K562 (cell line): Measurements from ENCODE around the gene RGS13. TPM values are rescaled to one million over a fixed set of nuclear protein-coding genes. Genes with fewer than 3 reads are reported as not detected.

Experiments used
- ATAC-seq: fragments of 200-7000 bp; cut with Tn5 transposase; 3 replicates; pipeline ENCODE4 v1.9.1; 2020; ENCODE audit warnings: moderate library complexity
- BruUV-seq: library from RNA; stranded (reverse); fragments of 400-500 nt; replicated peaks from 2 replicates; lab custom pipeline; 2021; lab: Mats Ljungman, UMichigan
- CTCF ChIA-PET: fragments of 300-600 bp; formaldehyde crosslinking; extraction: SDS; loops from one replicate; lab custom pipeline; 2021; ENCODE audit warnings: low intra/inter-chr PET ratio; lab: Yijun Ruan, JAX
- POLR2A ChIA-PET: fragments of 300-600, 350-650 bp; sonication (Branson Sonifier 250); formaldehyde crosslinking; extraction: SDS; loops from one replicate; lab custom pipeline; 2021; ENCODE audit warnings: antibody characterized with exemption, inconsistent platforms; lab: Yijun Ruan, JAX
- DNase-seq, 4 experiments: peaks; one replicate each; pipeline versions ENCODE4 v3.0.0 to v3.0.0-alpha.2; 2011 to 2018; ENCODE audit warnings: low spot score in 3 of 4, mixed read lengths in 3 of 4; ENCODE audit errors: extremely low read depth in 1 of 4
- FAIRE-seq: peaks from 2 replicates; lab custom pipeline; 2011; peaks lifted over from hg19 to GRCh38; lab: Jason Lieb, UNC
- H2AFZ ChIP-seq: 2 replicates; pipeline ENCODE4 v1.6.0; 2011; ENCODE audit warnings: low read depth, low read length, control low read depth, inconsistent platforms
- H3K27ac ChIP-seq: fragments of 200-600 bp; 3 replicates; pipeline ENCODE4 v1.8.0; 2011; ENCODE audit warnings: low read depth, mild to moderate bottlenecking, control low read depth, inconsistent platforms, low read length, moderate library complexity, mixed read lengths; ENCODE audit errors: extremely low read depth
- H3K27me3 ChIP-seq, 2 experiments: fragments of 300-600 bp in 1 of 2; 2 replicates in 1 of 2; 3 replicates in 1 of 2; pipeline versions ENCODE4 v1.6.0 to v1.8.0; 2011; ENCODE audit warnings: inconsistent platforms in 2 of 2, low read length in 2 of 2, mild to moderate bottlenecking in 1 of 2, mixed read lengths in 1 of 2, moderate library complexity in 1 of 2; ENCODE audit not compliant: control insufficient read depth in 2 of 2, insufficient read depth in 2 of 2
- H3K36me3 ChIP-seq: fragments of 300-600 bp; 3 replicates; pipeline ENCODE4 v1.8.0; 2011; ENCODE audit warnings: mild to moderate bottlenecking, low read length, inconsistent platforms; ENCODE audit not compliant: control insufficient read depth, insufficient read depth
- H3K4me1 ChIP-seq, 2 experiments: fragments of 200-600 bp in 1 of 2; replicated peaks in 1 of 2; 2 replicates in 1 of 2; 3 replicates in 1 of 2; pipeline versions ENCODE4 v1.5.1 to v1.8.0; 2011; ENCODE audit warnings: inconsistent platforms in 2 of 2, low read length in 2 of 2, mild to moderate bottlenecking in 1 of 2, mixed read lengths in 1 of 2, moderate library complexity in 1 of 2; ENCODE audit not compliant: control insufficient read depth in 2 of 2, insufficient read depth in 2 of 2
- H3K4me2 ChIP-seq: 2 replicates; pipeline ENCODE4 v1.6.1; 2011; ENCODE audit warnings: low read length, control low read depth, inconsistent platforms, mixed read lengths; ENCODE audit not compliant: insufficient read depth
- H3K4me3 ChIP-seq: fragments of 200-600 bp; sonication (generic), shearing (Covaris generic); 2 replicates; pipeline ENCODE4 v1.5.1; 2016; ENCODE audit warnings: control low read depth, inconsistent platforms
- H3K79me2 ChIP-seq: fragments of 200-600 bp; 3 replicates; pipeline ENCODE4 v1.8.0; 2011; ENCODE audit warnings: low read length, inconsistent platforms; ENCODE audit not compliant: control insufficient read depth, insufficient read depth
- H3K9ac ChIP-seq, 2 experiments: 2 replicates each; pipeline versions ENCODE4 v1.6.0 to v1.6.1; 2011; ENCODE audit warnings: low read depth in 2 of 2, low read length in 2 of 2, control low read depth in 1 of 2, inconsistent platforms in 1 of 2, mild to moderate bottlenecking in 1 of 2, mixed read lengths in 1 of 2; ENCODE audit not compliant: insufficient read depth in 1 of 2
- H3K9me1 ChIP-seq: one replicate; pipeline ENCODE4 v1.6.0; 2011; ENCODE audit warnings: inconsistent platforms, mild to moderate bottlenecking, low read length, moderate library complexity; ENCODE audit not compliant: control insufficient read depth, insufficient read depth
- H3K9me3 ChIP-seq: replicated peaks from 2 replicates; pipeline ENCODE4 v1.5.1; 2011; ENCODE audit warnings: low read depth, low read length, inconsistent platforms; ENCODE audit not compliant: control insufficient read depth, insufficient read depth
- H4K20me1 ChIP-seq: replicated peaks from 2 replicates; pipeline ENCODE4 v1.6.1; 2011; ENCODE audit warnings: low read length, inconsistent platforms, mixed read lengths; ENCODE audit not compliant: control insufficient read depth, insufficient read depth
- CHCHD3 ChIP-seq: fragments of 250-450 bp; sonication (Bioruptor Pico); IDR thresholded peaks from 2 replicates; pipeline ENCODE4 v2.1.2; 2022; ENCODE audit warnings: mild to moderate bottlenecking
- HBP1 ChIP-seq: fragments of 450-650 bp; formaldehyde crosslinking; IDR thresholded peaks from 2 replicates; pipeline ENCODE4 v1.4.0; 2022; ENCODE audit warnings: missing genetic modification characterization
- SAFB2 ChIP-seq: fragments of 200-400 bp; formaldehyde crosslinking; IDR thresholded peaks from 2 replicates; pipeline ENCODE4 v1.6.1; 2018; ENCODE audit warnings: borderline replicate concordance, low read length, low read depth, moderate library complexity; ENCODE audit not compliant: severe bottlenecking
- TAL1 ChIP-seq: fragments of 450-650 bp; IDR thresholded peaks from 2 replicates; pipeline ENCODE4 v1.6.1; 2016; ENCODE audit warnings: mild to moderate bottlenecking
- ZZZ3 ChIP-seq: fragments of 450-650 bp; IDR thresholded peaks from 2 replicates; pipeline ENCODE4 v1.6.1; 2016; ENCODE audit warnings: antibody characterized with exemption, mild to moderate bottlenecking, moderate library complexity
- WGBS: fragments of 100-300 bp; shearing (Covaris generic); methylation state at CpG from one replicate; pipeline ENCODE4 v1.1.6; 2016; ENCODE audit warnings: low coverage, mixed read lengths; ENCODE audit not compliant: insufficient coverage; ENCODE audit errors: missing lambda C conversion rate; 5-methylcytosine and 5-hydroxymethylcytosine counted together
- in situ Hi-C: fragments of 300-500 bp; cut with MboI; formaldehyde crosslinking; loops from 4 replicates; pipeline ENCODE4 v1.15.0; 2018; ENCODE audit warnings: inconsistent platforms, mixed read lengths
- intact Hi-C: fragments of 100-400 bp; cut with micrococcal nuclease; formaldehyde crosslinking; loops from 2 replicates; pipeline ENCODE4 v1.14.2; 2022
- polyA plus RNA-seq, 8 experiments: library from polyadenylated mRNA; depleted of rRNA in 4 of 8; stranded (reverse) in 5 of 8; unstranded in 3 of 8; fragments of >200 nt; fragmentation: Nextera tagmentation in 2 of 8; fragmentation: Illumina TruSeq in 1 of 8; extraction: Ambion mirVana in 2 of 8; extraction: Trizol in 1 of 8; gene quantifications; 2 replicates each; pipeline versions ENCODE4 v1.2.1 to v1.2.3, GENCODE V29; 2011 to 2014; ENCODE audit warnings: inconsistent platforms in 1 of 8, missing spikeins in 1 of 8
- total RNA-seq, 7 experiments: library from RNA; depleted of rRNA in 6 of 7; stranded (reverse); fragments of >200 nt in 6 of 7; fragmentation: Illumina TruSeq in 2 of 7; extraction: Trizol in 2 of 7; gene quantifications; 2 replicates each; pipeline versions ENCODE4 v1.2.1 to v1.2.3, GENCODE V29; 2011 to 2021; ENCODE audit warnings: low replicate concordance in 1 of 7
- TF ChIP-seq, protein P1 (sequence below): sonication (generic); formaldehyde crosslinking; IDR thresholded peaks from 2 replicates; pipeline ENCODE4 v1.8.0; 2022; ENCODE audit warnings: missing genetic modification reagents, mild to moderate bottlenecking, borderline replicate concordance
- TF ChIP-seq, protein P2 (sequence below): fragments of 250-450 bp; sonication (Bioruptor Pico); IDR thresholded peaks from 2 replicates; pipeline ENCODE4 v1.5.0; 2021

RGS13 gene
- total and polyA plus RNA-seq, 9 of the 15 experiments (the other 6 are each of a cell fraction or from before 2014, with no cell fraction given): not detected

DNA sequence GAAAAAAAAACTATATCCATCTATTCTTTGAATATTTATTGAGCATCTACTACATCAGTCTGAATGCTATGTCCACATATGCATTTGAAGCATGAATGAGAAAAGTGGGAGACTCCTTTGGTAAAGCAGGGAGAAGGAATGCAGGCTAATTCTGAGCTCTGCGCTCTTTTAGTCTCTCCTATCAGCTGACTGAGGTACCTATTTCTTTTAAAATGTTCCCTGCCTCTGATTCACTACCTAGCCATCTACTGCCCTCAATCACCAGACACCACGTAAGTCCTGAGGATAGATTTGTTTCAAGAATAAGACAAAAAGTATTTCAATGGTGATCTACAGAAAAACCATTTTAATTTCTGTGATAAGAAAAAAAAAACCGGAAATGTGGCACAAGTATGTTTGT is 3.8 kb upstream of the RGS13 start (continued):
- TF ChIP-seq, protein P1, sequence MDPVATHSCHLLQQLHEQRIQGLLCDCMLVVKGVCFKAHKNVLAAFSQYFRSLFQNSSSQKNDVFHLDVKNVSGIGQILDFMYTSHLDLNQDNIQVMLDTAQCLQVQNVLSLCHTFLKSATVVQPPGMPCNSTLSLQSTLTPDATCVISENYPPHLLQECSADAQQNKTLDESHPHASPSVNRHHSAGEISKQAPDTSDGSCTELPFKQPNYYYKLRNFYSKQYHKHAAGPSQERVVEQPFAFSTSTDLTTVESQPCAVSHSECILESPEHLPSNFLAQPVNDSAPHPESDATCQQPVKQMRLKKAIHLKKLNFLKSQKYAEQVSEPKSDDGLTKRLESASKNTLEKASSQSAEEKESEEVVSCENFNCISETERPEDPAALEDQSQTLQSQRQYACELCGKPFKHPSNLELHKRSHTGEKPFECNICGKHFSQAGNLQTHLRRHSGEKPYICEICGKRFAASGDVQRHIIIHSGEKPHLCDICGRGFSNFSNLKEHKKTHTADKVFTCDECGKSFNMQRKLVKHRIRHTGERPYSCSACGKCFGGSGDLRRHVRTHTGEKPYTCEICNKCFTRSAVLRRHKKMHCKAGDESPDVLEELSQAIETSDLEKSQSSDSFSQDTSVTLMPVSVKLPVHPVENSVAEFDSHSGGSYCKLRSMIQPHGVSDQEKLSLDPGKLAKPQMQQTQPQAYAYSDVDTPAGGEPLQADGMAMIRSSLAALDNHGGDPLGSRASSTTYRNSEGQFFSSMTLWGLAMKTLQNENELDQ (CRISPR knock-in tag): no peak
- TF ChIP-seq CHCHD3 (no peak), TAL1 (no peak), SAFB2 (no peak)
- TF ChIP-seq, protein P2, sequence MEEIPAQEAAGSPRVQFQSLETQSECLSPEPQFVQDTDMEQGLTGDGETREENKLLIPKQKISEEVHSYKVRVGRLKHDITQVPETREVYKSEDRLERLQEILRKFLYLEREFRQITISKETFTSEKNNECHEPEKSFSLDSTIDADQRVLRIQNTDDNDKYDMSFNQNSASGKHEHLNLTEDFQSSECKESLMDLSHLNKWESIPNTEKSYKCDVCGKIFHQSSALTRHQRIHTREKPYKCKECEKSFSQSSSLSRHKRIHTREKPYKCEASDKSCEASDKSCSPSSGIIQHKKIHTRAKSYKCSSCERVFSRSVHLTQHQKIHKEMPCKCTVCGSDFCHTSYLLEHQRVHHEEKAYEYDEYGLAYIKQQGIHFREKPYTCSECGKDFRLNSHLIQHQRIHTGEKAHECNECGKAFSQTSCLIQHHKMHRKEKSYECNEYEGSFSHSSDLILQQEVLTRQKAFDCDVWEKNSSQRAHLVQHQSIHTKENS: no peak

DNA sequence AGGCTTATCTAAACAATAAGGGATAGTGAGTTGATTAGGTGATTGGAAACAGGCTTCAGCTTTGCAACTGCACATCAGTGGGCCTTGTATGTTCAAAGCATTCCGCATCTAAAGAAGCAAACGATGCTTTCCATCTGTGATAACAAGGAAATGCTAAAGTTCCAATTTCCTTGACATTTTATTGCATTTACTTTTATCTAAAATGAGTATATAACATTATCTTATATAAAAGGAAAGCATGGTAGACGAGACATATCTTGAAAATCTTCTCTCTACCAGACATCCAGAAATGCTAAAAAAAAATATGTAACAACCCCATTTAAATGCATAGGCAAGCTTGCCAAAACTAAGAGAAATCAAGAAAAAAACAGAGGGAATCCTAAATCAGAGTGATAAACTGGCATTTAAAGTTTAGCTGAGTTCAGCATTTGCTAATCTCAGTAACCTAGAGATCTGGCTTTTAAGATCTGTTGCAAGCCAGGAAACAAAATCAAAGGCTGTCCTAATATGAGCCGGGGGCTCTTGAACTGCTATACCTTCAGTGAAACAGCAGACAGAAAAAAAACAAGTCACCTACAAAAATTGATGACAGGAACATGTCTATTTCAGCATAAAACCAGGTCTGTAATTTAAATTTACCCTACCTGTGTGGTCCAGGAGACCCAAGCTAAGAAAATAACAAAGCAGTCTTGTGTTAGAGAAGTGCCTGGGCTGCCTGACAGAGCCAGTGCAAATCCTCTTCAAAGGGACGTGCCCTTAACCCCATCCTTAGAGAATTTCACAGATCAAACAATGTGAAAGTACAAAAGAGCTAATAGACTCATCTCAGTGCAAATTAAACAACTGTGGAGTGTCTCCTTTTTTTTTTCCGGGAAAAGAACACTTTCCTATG is 3.1 kb upstream of the RGS13 start:
- H3K27ac ChIP-seq: no peak overlapping the region
- no peak overlapping the region for H2AFZ ChIP-seq
- no peaks in the 10 kb centered on the region for H3K79me2 ChIP-seq
- no TSS peak for BruUV-seq
- WGBS: under 1% methylated on average over 6 of the region's 6 CpGs
- no peak overlapping the region for H3K4me2 ChIP-seq
- intact Hi-C loops: no loop called here
- no peak overlapping the region for H3K9ac ChIP-seq
- in situ Hi-C loops: no loop called here
- H3K9me1 ChIP-seq: no peaks in the 10 kb centered on the region
- FAIRE-seq (no peak), ATAC-seq (no peak), DNase-seq (no peak)
- CTCF ChIA-PET: no interaction called here
- TF ChIP-seq HBP1 (CRISPR knock-in tag) (no peak), ZZZ3 (no peak)
- no peaks in the 10 kb centered on the region for H3K4me1 ChIP-seq
- no peaks in the 10 kb centered on the region for H3K9me3 ChIP-seq
- H3K27me3 ChIP-seq: no peaks in the 10 kb centered on the region
- H4K20me1 ChIP-seq: no peaks in the 10 kb centered on the region
- no peaks in the 10 kb centered on the region for H3K36me3 ChIP-seq
- H3K4me3 ChIP-seq: no peak overlapping the region
- POLR2A ChIA-PET: interaction anchor here (0.7 kb wide), 1 partner anchor 18 kb away, joined by 3 read pairs; no protein-coding TSS in a partner anchor
